ENCODE results near the gene OR1D2. TPM values are rescaled to one million over a fixed set of nuclear protein-coding genes. Genes with fewer than 3 reads are reported as not detected.

The OR1D2 gene
- total RNA-seq, 1 experiment from 2014 or later: not detected

Other genes starting within 250 kb of the OR1D2 start
- not detected in 2 replicates for gene OR1D5, start 40.8 kb downstream of the OR1D2 start, total RNA-seq (2014; rRNA removed; shearing (Covaris generic))
- gene OR1G1, start 23.1 kb upstream of the OR1D2 start, total RNA-seq (2014; rRNA removed; shearing (Covaris generic)): not detected in 2 replicates
- gene OR1A2, start 93.1 kb upstream of the OR1D2 start, total RNA-seq (2014; rRNA removed; shearing (Covaris generic)): not detected in 2 replicates
- not detected in 2 replicates for gene OR1A1, start 103.2 kb upstream of the OR1D2 start, total RNA-seq (2014; rRNA removed; shearing (Covaris generic))
- not detected in 2 replicates for gene OR3A1, start 193.9 kb upstream of the OR1D2 start, total RNA-seq (2014; rRNA removed; shearing (Covaris generic))